Endodermal cell (in vitro differentiated cells): ENCODE results near the gene C7orf57. TPM values are rescaled to one million over a fixed set of nuclear protein-coding genes. Genes with fewer than 3 reads are reported as not detected.

Experiments used
- DNase-seq: peaks from one replicate; pipeline ENCODE4 v3.0.0-alpha.2; 2017
- H3K27ac ChIP-seq: 2 replicates; pipeline ENCODE4 v1.5.1; 2013; ENCODE audit warnings: mild to moderate bottlenecking, low read depth, low read length, moderate library complexity
- H3K27me3 ChIP-seq: 2 replicates; pipeline ENCODE4 v1.6.1; 2013; ENCODE audit warnings: mild to moderate bottlenecking, low read length, moderate library complexity; ENCODE audit not compliant: insufficient read depth, control insufficient read depth, poor library complexity, severe bottlenecking
- H3K36me3 ChIP-seq: 2 replicates; pipeline ENCODE4 v1.7.0; 2013; ENCODE audit warnings: mild to moderate bottlenecking, low read length, moderate library complexity; ENCODE audit not compliant: control insufficient read depth, insufficient read depth
- H3K4me1 ChIP-seq: one replicate; pipeline ENCODE4 v1.7.0; 2013; ENCODE audit warnings: low read length; ENCODE audit not compliant: control insufficient read depth, insufficient read depth
- H3K4me3 ChIP-seq: 2 replicates; pipeline ENCODE4 v1.5.1; 2013; ENCODE audit warnings: mild to moderate bottlenecking, low read length, moderate library complexity
- H3K9ac ChIP-seq: 2 replicates; pipeline ENCODE4 v1.6.1; 2013; ENCODE audit warnings: mild to moderate bottlenecking, low read length, moderate library complexity; ENCODE audit not compliant: poor library complexity, severe bottlenecking; ENCODE audit errors: extremely low read depth
- H3K9me3 ChIP-seq: 2 replicates; pipeline ENCODE4 v1.6.1; 2013; ENCODE audit warnings: mild to moderate bottlenecking, low read length, moderate library complexity; ENCODE audit not compliant: control insufficient read depth
- H3K27ac Mint-ChIP-seq: 2 replicates; pipeline ENCODE4 v1.8.0; 2020; ENCODE audit warnings: mixed read lengths
- H3K27me3 Mint-ChIP-seq: 2 replicates; pipeline ENCODE4 v1.8.0; 2021; ENCODE audit warnings: mild to moderate bottlenecking, mixed read lengths; ENCODE audit not compliant: insufficient read depth
- H3K36me3 Mint-ChIP-seq: 2 replicates; pipeline ENCODE4 v1.8.0; 2020; ENCODE audit warnings: low read depth, mixed read lengths
- H3K4me1 Mint-ChIP-seq: 2 replicates; pipeline ENCODE4 v1.8.0; 2020; ENCODE audit warnings: mixed read lengths
- H3K4me3 Mint-ChIP-seq: 2 replicates; pipeline ENCODE4 v1.8.0; 2020; ENCODE audit warnings: mild to moderate bottlenecking, moderate library complexity, mixed read lengths
- H3K9me3 Mint-ChIP-seq: 2 replicates; pipeline ENCODE4 v1.8.0; 2020; ENCODE audit warnings: mild to moderate bottlenecking, mixed read lengths
- CTCF ChIP-seq: fragments of 200-600 bp; sonication (generic); conservative IDR thresholded peaks from 2 replicates; pipeline ENCODE4 v1.5.0; 2021; ENCODE audit warnings: antibody characterized with exemption, mild to moderate bottlenecking
- WGBS, 2 experiments: methylation state at CpG; one replicate each; pipeline versions ENCODE4 v1.1.5 to v1.1.7; 2013; ENCODE audit warnings: missing lambda C conversion rate in 2 of 2, mixed read lengths in 1 of 2; ENCODE audit not compliant: insufficient coverage in 1 of 2, insufficient read length in 1 of 2; 5-methylcytosine and 5-hydroxymethylcytosine counted together
- total RNA-seq, 2 donors: library from RNA; stranded (reverse); fragmentation: NEBNext Ultra II Directional in 1 of 2; extraction: Animal tissue kit (Norgen Biotek cat#: 25700) in 1 of 2; gene quantifications; 2 replicates in 1 of 2; 3 replicates in 1 of 2; pipeline ENCODE4 v1.2.1, GENCODE V29; 2021

C7orf57 gene
- total RNA-seq, 2 donors from 2014 or later = 0.57 TPM; not detected in 1

- no peak for DNase-seq
- H3K36me3 ChIP-seq = no peaks in the 10 kb centered on the region
- H3K4me3 Mint-ChIP-seq = no peak overlapping the region
- no peaks in the 10 kb centered on the region for H3K36me3 Mint-ChIP-seq
- TF ChIP-seq CTCF = no peak
- peaks cover 8% of the 10 kb centered on the region for H3K27me3 Mint-ChIP-seq
- no peak overlapping the region for H3K27ac Mint-ChIP-seq
- WGBS, 2 experiments = 74 to 100% methylated on average over 1 to 3 of the region's 3 CpGs
- no peak overlapping the region for H3K4me3 ChIP-seq
- H3K4me1 ChIP-seq = peaks cover 19% of the 10 kb centered on the region
- H3K9ac ChIP-seq = no peak overlapping the region
- H3K4me1 Mint-ChIP-seq = peaks cover 41% of the 10 kb centered on the region
- peaks cover 8% of the 10 kb centered on the region for H3K27me3 ChIP-seq
- no peaks in the 10 kb centered on the region for H3K9me3 Mint-ChIP-seq
- H3K27ac ChIP-seq = no peak overlapping the region
- H3K9me3 ChIP-seq = no peaks in the 10 kb centered on the region
Observed at GRCh38 chr7:48041653-48041970, 6.3 kb downstream of the C7orf57 start.

DNA sequence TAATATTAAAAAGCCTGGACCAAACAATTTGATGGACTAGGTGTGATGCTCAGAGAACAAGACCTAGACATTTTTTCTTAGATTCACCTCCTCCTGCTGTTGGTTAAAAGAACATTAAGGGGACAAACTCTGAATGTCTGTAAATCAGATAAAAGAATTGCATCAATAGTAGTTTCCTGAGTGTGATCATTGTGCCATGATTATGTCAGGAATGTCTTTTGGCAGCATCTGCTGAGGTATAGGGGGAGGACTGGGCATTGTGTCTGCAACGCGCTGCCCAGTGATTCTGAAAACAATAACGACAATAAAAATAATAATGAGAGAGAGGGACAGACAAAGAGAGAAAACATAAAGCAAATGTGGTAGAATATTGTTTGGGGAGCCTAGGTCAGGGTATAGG, 6.9 kb downstream of the C7orf57 start:
- H3K27ac Mint-ChIP-seq = no peak overlapping the region

DNA sequence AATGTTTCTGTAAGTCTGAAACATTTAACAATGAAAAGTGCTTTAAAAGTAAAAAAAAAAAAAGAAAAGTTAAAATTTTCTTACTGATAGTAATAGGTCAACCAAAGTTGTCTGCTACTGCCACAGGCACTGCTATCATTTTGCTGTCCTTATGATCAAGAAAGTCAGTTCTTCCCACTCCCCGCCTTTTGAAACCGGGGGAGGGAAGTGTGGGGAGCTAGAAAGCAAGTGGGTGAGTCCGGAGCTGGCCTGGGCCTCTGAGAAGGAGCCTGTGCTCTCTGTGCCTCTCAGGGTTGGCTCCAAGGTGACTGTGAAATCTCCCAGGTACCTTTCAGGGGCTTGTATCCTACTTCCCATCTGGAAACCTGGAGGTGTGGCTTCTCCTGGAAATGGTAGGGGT, 7.3 kb downstream of the C7orf57 start:
- 62 to 100% methylated on average over 1 to 3 of the region's 3 CpGs for WGBS, 2 experiments
- Histone ChIP-seq H3K36me3 (no peaks in the 10 kb centered on the region), H3K27ac (no peak overlapping the region), H3K9ac (no peak overlapping the region), H3K4me1 (peaks cover 19% of the 10 kb centered on the region), H3K9me3 (no peaks in the 10 kb centered on the region), H3K4me3 (no peak overlapping the region), H3K27me3 (no peaks in the 10 kb centered on the region)
- Mint-ChIP-seq H3K4me1 (peaks cover 40% of the 10 kb centered on the region), H3K27me3 (no peaks in the 10 kb centered on the region), H3K4me3 (no peak overlapping the region), H3K9me3 (no peaks in the 10 kb centered on the region), H3K27ac (no peak overlapping the region), H3K36me3 (no peaks in the 10 kb centered on the region)
- no peak for TF ChIP-seq CTCF
- no peak for DNase-seq

More for the DNA sequence above, 6.9 kb downstream of the C7orf57 start:
- Histone ChIP-seq H3K9ac (no peak overlapping the region), H3K4me1 (peaks cover 19% of the 10 kb centered on the region), H3K36me3 (no peaks in the 10 kb centered on the region), H3K27me3 (peaks cover 2% of the 10 kb centered on the region), H3K27ac (no peak overlapping the region), H3K9me3 (no peaks in the 10 kb centered on the region), H3K4me3 (no peak overlapping the region)
- WGBS, 2 experiments = 93% methylated on average over 3 of the region's 3 CpGs; no CpG with 5 or more reads in 1 of the 2 experiments
- Mint-ChIP-seq H3K27me3 (peaks cover 2% of the 10 kb centered on the region), H3K9me3 (no peaks in the 10 kb centered on the region), H3K4me3 (no peak overlapping the region), H3K4me1 (peaks cover 41% of the 10 kb centered on the region), H3K36me3 (no peaks in the 10 kb centered on the region)
- TF ChIP-seq CTCF = no peak
- DNase-seq = no peak
